HCT116 (cell line): ENCODE results near the gene RASA2. TPM values are rescaled to one million over a fixed set of nuclear protein-coding genes. Genes with fewer than 3 reads are reported as not detected.

Source experiments
- ATAC-seq: fragments of 200-7000 bp; cut with Tn5 transposase; 2 replicates; pipeline ENCODE4 v1.9.1; 2020; ENCODE audit warnings: mild to moderate bottlenecking, moderate library complexity
- BruUV-seq: library from RNA; stranded (reverse); fragments of 400-500 nt; replicated peaks from 2 replicates; lab custom pipeline; 2021; lab: Mats Ljungman, UMichigan
- CTCF ChIA-PET: fragments of 300-600 bp; sonication (Branson Sonifier 250); formaldehyde crosslinking; loops from one replicate; lab custom pipeline; 2021; ENCODE audit warnings: antibody characterized with exemption; lab: Charles Lee
- POLR2A ChIA-PET: fragments of 300-600, 350-600 bp; sonication (Branson Sonifier 250); formaldehyde crosslinking; loops from one replicate; lab custom pipeline; 2021; ENCODE audit warnings: antibody characterized with exemption; lab: Charles Lee
- RAD21 ChIA-PET, 2 experiments: fragments of 300-600 bp; sonication (Branson Sonifier 250); formaldehyde crosslinking; loops; one replicate each; lab custom pipeline; 2023; ENCODE audit warnings: low total read pairs in 2 of 2; ENCODE audit not compliant: uncharacterized antibody in 2 of 2, unreplicated experiment in 2 of 2, low non-redundant PET in 1 of 2; lab: Charles Lee
- DNase-seq: peaks from one replicate; pipeline ENCODE4 v3.0.0-alpha.2; 2010; ENCODE audit warnings: low read depth, low spot score
- H2AFZ ChIP-seq: fragments of 200-600 bp; shearing (Covaris generic), sonication (generic); 2 replicates; pipeline ENCODE4 v1.6.1; 2017; ENCODE audit warnings: low read depth, mixed run types, mixed read lengths, antibody characterized with exemption, low read length; ENCODE audit not compliant: poor library complexity, severe bottlenecking
- H3K27ac ChIP-seq: 2 replicates; pipeline ENCODE4 v1.5.1; 2012; ENCODE audit warnings: low read depth, low read length
- H3K27me3 ChIP-seq: fragments of 200-600 bp; sonication (generic); 2 replicates; pipeline ENCODE4 v1.6.1; 2016; ENCODE audit warnings: mixed run types, low read length, mixed read lengths; ENCODE audit not compliant: insufficient read depth
- H3K36me3 ChIP-seq, 2 experiments: fragments of 200-500 bp in 1 of 2; fragments of 200-600 bp in 1 of 2; sonication (Bioruptor generic) in 1 of 2; sonication (generic) in 1 of 2; 2 replicates each; pipeline versions ENCODE4 v1.5.1 to v1.6.1; 2014 to 2016; ENCODE audit warnings: low read length in 2 of 2, inconsistent platforms in 1 of 2, mixed read lengths in 1 of 2, mixed run types in 1 of 2; ENCODE audit not compliant: insufficient read depth in 2 of 2, control insufficient read depth in 1 of 2
- H3K4me1 ChIP-seq, 2 experiments: fragments of 200-600 bp in 1 of 2; sonication (generic) in 1 of 2; 2 replicates each; pipeline versions ENCODE4 v1.5.1 to v1.6.1; 2012 to 2017; ENCODE audit warnings: low read length in 2 of 2, inconsistent platforms in 1 of 2, mild to moderate bottlenecking in 1 of 2, mixed read lengths in 1 of 2, mixed run types in 1 of 2, moderate library complexity in 1 of 2; ENCODE audit not compliant: insufficient read depth in 2 of 2, control insufficient read depth in 1 of 2
- H3K4me2 ChIP-seq: fragments of 200-600 bp; sonication (generic); 2 replicates; pipeline ENCODE4 v1.6.1; 2017; ENCODE audit warnings: mixed run types, low read length, mixed read lengths
- H3K4me3 ChIP-seq, 2 experiments: fragments of 200-600 bp in 1 of 2; sonication (generic) in 1 of 2; replicated peaks in 1 of 2; 2 replicates each; pipeline ENCODE4 v1.5.1; 2011 to 2016; ENCODE audit warnings: low read length in 2 of 2, control low read depth in 1 of 2, low read depth in 1 of 2, mild to moderate bottlenecking in 1 of 2, mixed read lengths in 1 of 2, mixed run types in 1 of 2
- H3K79me2 ChIP-seq: fragments of 200-600 bp; sonication (generic); 2 replicates; pipeline ENCODE4 v1.6.1; 2017; ENCODE audit warnings: mild to moderate bottlenecking, mixed run types, low read length, moderate library complexity, mixed read lengths; ENCODE audit not compliant: insufficient read depth
- H3K9ac ChIP-seq: fragments of 200-600 bp; sonication (generic); 2 replicates; pipeline ENCODE4 v1.6.1; 2016; ENCODE audit warnings: low read length, mixed read lengths
- H3K9me2 ChIP-seq: fragments of 200-600 bp; sonication (generic), shearing (Covaris generic); 2 replicates; pipeline ENCODE4 v1.6.1; 2017; ENCODE audit warnings: mixed run types, mild to moderate bottlenecking, moderate library complexity; ENCODE audit not compliant: insufficient read depth
- H3K9me3 ChIP-seq, 2 experiments: fragments of 200-500 bp in 1 of 2; fragments of 200-600 bp in 1 of 2; sonication (Bioruptor generic) in 1 of 2; sonication (generic) in 1 of 2; 2 replicates each; pipeline ENCODE4 v1.6.1; 2014 to 2017; ENCODE audit warnings: low read length in 2 of 2, mixed read lengths in 2 of 2, inconsistent platforms in 1 of 2, low read depth in 1 of 2, mild to moderate bottlenecking in 1 of 2, mixed run types in 1 of 2, moderate library complexity in 1 of 2; ENCODE audit not compliant: control insufficient read depth in 1 of 2, insufficient read depth in 1 of 2
- H4K20me1 ChIP-seq: fragments of 200-600 bp; sonication (generic), shearing (Covaris generic); 2 replicates; pipeline ENCODE4 v1.6.1; 2017; ENCODE audit warnings: mixed run types, mild to moderate bottlenecking, moderate library complexity; ENCODE audit not compliant: insufficient read depth
- CEBPB ChIP-seq: IDR thresholded peaks from 2 replicates; pipeline ENCODE4 v1.6.1; 2012; ENCODE audit warnings: low read depth
- ELF1 ChIP-seq: IDR thresholded peaks from 2 replicates; pipeline ENCODE4 v1.6.1; 2012; ENCODE audit warnings: low read depth, borderline replicate concordance
- EZH2 ChIP-seq: fragments of 200-600 bp; sonication (generic); IDR thresholded peaks from 2 replicates; pipeline ENCODE4 v1.6.1; 2017; ENCODE audit warnings: antibody characterized with exemption, mixed run types
- RAD21 ChIP-seq: IDR thresholded peaks from 2 replicates; pipeline ENCODE4 v1.6.1; 2012; ENCODE audit warnings: low read depth, mild to moderate bottlenecking
- SP1 ChIP-seq: IDR thresholded peaks from 2 replicates; pipeline ENCODE4 v1.6.1; 2012; ENCODE audit warnings: low read depth
- TCF7L2 ChIP-seq: IDR thresholded peaks from 2 replicates; pipeline ENCODE4 v1.7.0; 2011; ENCODE audit warnings: borderline replicate concordance, inconsistent platforms; ENCODE audit not compliant: insufficient read depth, insufficient read length; ENCODE audit errors: extremely low read depth
- YY1 ChIP-seq: IDR thresholded peaks from 2 replicates; pipeline ENCODE4 v1.6.1; 2011; ENCODE audit warnings: low read length, low read depth, moderate library complexity, mild to moderate bottlenecking; ENCODE audit not compliant: insufficient replicate concordance; ENCODE audit errors: extremely low read depth
- ZFX ChIP-seq: fragments of 450-650 bp; IDR thresholded peaks from 2 replicates; pipeline ENCODE4 v1.6.1; 2017
- ZNF274 ChIP-seq: fragments of 200-500 bp; sonication (Bioruptor generic); IDR thresholded peaks from 2 replicates; pipeline ENCODE4 v1.6.1; 2014; ENCODE audit warnings: mild to moderate bottlenecking, low read depth, low read length, inconsistent platforms
- intact Hi-C: fragments of 100-400 bp; cut with micrococcal nuclease; formaldehyde crosslinking; loops from 2 replicates; pipeline ENCODE4 v1.10.0; 2022
- total RNA-seq: library from RNA; stranded (reverse); gene quantifications from one replicate; pipeline ENCODE4 v1.2.1, GENCODE V29; 2021; ENCODE audit not compliant: unreplicated experiment
- TF ChIP-seq, protein P1 (sequence below): IDR thresholded peaks from 2 replicates; pipeline ENCODE4 v1.6.1; 2012; ENCODE audit warnings: low read depth
- TF ChIP-seq, protein P2 (sequence below): IDR thresholded peaks from 2 replicates; pipeline ENCODE4 v1.6.1; 2011; ENCODE audit warnings: mild to moderate bottlenecking, low read length, moderate library complexity; ENCODE audit not compliant: insufficient replicate concordance; ENCODE audit errors: extremely low read depth
- TF ChIP-seq, protein P3 (sequence below): IDR thresholded peaks from 2 replicates; pipeline ENCODE4 v1.6.1; 2012
- TF ChIP-seq, protein P4 (sequence below): IDR thresholded peaks from 2 replicates; pipeline ENCODE4 v1.6.1; 2012

Gene RASA2
- total RNA-seq, 1 experiment from 2014 or later, result 12.8 TPM

DNA sequence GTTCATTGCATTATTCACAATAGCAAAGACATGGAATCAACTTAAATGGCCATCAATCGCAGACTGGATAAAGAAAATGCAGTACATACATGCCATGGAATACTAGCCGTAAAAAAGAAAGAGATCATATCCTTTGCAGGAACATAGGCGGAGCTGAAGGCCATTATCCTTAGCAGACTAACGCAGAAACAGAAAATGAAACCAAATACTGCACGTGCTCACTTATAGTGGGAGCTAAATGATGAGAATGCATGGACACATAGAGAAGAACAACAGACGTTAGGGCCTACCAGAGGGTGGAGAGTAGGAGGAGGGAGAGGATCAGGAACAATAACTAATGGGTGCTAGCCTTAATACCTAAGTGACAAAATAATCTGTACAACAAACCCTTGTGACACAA, 57.9 kb downstream of the RASA2 start (continued):
- TF ChIP-seq, protein P1, sequence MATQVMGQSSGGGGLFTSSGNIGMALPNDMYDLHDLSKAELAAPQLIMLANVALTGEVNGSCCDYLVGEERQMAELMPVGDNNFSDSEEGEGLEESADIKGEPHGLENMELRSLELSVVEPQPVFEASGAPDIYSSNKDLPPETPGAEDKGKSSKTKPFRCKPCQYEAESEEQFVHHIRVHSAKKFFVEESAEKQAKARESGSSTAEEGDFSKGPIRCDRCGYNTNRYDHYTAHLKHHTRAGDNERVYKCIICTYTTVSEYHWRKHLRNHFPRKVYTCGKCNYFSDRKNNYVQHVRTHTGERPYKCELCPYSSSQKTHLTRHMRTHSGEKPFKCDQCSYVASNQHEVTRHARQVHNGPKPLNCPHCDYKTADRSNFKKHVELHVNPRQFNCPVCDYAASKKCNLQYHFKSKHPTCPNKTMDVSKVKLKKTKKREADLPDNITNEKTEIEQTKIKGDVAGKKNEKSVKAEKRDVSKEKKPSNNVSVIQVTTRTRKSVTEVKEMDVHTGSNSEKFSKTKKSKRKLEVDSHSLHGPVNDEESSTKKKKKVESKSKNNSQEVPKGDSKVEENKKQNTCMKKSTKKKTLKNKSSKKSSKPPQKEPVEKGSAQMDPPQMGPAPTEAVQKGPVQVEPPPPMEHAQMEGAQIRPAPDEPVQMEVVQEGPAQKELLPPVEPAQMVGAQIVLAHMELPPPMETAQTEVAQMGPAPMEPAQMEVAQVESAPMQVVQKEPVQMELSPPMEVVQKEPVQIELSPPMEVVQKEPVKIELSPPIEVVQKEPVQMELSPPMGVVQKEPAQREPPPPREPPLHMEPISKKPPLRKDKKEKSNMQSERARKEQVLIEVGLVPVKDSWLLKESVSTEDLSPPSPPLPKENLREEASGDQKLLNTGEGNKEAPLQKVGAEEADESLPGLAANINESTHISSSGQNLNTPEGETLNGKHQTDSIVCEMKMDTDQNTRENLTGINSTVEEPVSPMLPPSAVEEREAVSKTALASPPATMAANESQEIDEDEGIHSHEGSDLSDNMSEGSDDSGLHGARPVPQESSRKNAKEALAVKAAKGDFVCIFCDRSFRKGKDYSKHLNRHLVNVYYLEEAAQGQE, result no peak
- TF ChIP-seq TCF7L2 (no peak), ZNF274 (no peak)
- TF ChIP-seq, protein P2, sequence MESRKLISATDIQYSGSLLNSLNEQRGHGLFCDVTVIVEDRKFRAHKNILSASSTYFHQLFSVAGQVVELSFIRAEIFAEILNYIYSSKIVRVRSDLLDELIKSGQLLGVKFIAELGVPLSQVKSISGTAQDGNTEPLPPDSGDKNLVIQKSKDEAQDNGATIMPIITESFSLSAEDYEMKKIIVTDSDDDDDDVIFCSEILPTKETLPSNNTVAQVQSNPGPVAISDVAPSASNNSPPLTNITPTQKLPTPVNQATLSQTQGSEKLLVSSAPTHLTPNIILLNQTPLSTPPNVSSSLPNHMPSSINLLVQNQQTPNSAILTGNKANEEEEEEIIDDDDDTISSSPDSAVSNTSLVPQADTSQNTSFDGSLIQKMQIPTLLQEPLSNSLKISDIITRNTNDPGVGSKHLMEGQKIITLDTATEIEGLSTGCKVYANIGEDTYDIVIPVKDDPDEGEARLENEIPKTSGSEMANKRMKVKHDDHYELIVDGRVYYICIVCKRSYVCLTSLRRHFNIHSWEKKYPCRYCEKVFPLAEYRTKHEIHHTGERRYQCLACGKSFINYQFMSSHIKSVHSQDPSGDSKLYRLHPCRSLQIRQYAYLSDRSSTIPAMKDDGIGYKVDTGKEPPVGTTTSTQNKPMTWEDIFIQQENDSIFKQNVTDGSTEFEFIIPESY, result no peak
- TF ChIP-seq, protein P3, sequence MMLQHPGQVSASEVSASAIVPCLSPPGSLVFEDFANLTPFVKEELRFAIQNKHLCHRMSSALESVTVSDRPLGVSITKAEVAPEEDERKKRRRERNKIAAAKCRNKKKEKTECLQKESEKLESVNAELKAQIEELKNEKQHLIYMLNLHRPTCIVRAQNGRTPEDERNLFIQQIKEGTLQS, result no peak

DNA sequence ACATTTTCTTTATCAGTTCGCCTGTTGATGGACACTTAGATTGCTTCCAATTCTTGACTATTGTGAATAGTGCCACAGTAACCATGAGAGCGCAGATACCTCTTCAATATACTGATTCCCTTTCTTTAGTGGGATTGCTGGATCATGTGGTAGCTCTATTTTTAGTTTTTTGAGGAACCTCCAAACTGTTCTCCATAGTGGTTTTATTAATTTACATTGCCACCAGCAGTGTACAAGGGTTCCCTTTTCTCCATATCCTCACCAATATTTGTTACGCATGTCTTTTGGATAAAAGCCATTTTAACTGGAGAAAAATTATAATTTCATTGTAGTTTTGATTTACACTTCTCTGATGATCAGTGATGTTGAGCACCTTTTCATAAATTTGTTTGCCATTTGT, 59.3 kb downstream of the RASA2 start:
- CTCF ChIA-PET, result no interaction called here
- TF ChIP-seq, protein P3, result no peak
- TF ChIP-seq ELF1, result no peak
- TF ChIP-seq TCF7L2, result no peak
- TF ChIP-seq, protein P1, result no peak
- TF ChIP-seq EZH2, result no peak
- TF ChIP-seq ZNF274, result no peak
- TF ChIP-seq YY1, result no peak
- TF ChIP-seq RAD21, result no peak
- TF ChIP-seq ZFX, result no peak
- TF ChIP-seq CEBPB, result no peak
- no peak for TF ChIP-seq SP1
- TF ChIP-seq, protein P4, sequence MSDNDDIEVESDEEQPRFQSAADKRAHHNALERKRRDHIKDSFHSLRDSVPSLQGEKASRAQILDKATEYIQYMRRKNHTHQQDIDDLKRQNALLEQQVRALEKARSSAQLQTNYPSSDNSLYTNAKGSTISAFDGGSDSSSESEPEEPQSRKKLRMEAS, result no peak

More for the DNA sequence above, 59.3 kb downstream of the RASA2 start:
- peaks cover 0 to 4% of the 10 kb centered on the region in 2 experiments; a peak in 1 of 4 replicates for H3K36me3 ChIP-seq
- H3K79me2 ChIP-seq, result no peaks in the 10 kb centered on the region
- no peaks in the 10 kb centered on the region for H3K27me3 ChIP-seq
- H3K9me2 ChIP-seq, result no peaks in the 10 kb centered on the region
- no peak overlapping the region for H3K27ac ChIP-seq
- BruUV-seq, result no TSS peak
- H3K4me1 ChIP-seq, result no peaks in the 10 kb centered on the region
- no peaks in the 10 kb centered on the region for H4K20me1 ChIP-seq
- ATAC-seq (no peak), DNase-seq (no peak)
- no peak overlapping the region for H3K9ac ChIP-seq
- H3K4me3 ChIP-seq, result no peak overlapping the region
- POLR2A ChIA-PET, result no interaction called here
- H2AFZ ChIP-seq, result no peak overlapping the region
- RAD21 ChIA-PET, result no interaction called here
- intact Hi-C loops, result no loop called here
- H3K4me2 ChIP-seq, result no peak overlapping the region
- no peaks in the 10 kb centered on the region; a peak in 1 of 4 replicates for H3K9me3 ChIP-seq
